SJCRH30 (cell line): Measurements from ENCODE around the gene P2RY2. TPM values are rescaled to one million over a fixed set of nuclear protein-coding genes. Genes with fewer than 3 reads are reported as not detected.
"Not testable (repeated sequence)": the region's sequence is repeated elsewhere in the genome, so short reads cannot be mapped to it uniquely, and the experiment has no call there.

Experiments used
- DNase-seq, 2 experiments: peaks; one replicate each; pipeline ENCODE4 v3.0.0-alpha.2; 2015 to 2020
- H3K27ac ChIP-seq: fragments of 250-450 bp; sonication (Bioruptor Pico); 2 replicates; pipeline ENCODE4 v1.5.1; 2020; ENCODE audit warnings: mild to moderate bottlenecking, moderate library complexity
- H3K27me3 ChIP-seq: fragments of 250-450 bp; sonication (Bioruptor Pico); 2 replicates; pipeline ENCODE4 v1.5.1; 2020; ENCODE audit warnings: mild to moderate bottlenecking, moderate library complexity
- H3K36me3 ChIP-seq: fragments of 250-450 bp; sonication (Bioruptor Pico); 2 replicates; pipeline ENCODE4 v1.5.1; 2020; ENCODE audit warnings: mild to moderate bottlenecking, moderate library complexity
- H3K4me1 ChIP-seq: fragments of 250-450 bp; sonication (Bioruptor Pico); 2 replicates; pipeline ENCODE4 v1.5.1; 2020; ENCODE audit warnings: mild to moderate bottlenecking, moderate library complexity
- H3K4me3 ChIP-seq: fragments of 250-450 bp; sonication (Bioruptor Pico); 2 replicates; pipeline ENCODE4 v1.5.1; 2020; ENCODE audit warnings: mild to moderate bottlenecking, moderate library complexity
- H3K9me3 ChIP-seq: fragments of 250-450 bp; sonication (Bioruptor Pico); replicated peaks from 2 replicates; pipeline ENCODE4 v1.5.1; 2020; ENCODE audit warnings: mild to moderate bottlenecking, moderate library complexity
- total RNA-seq: library from RNA; depleted of rRNA; stranded (reverse); fragments of >200 nt; shearing (Covaris generic); gene quantifications from 2 replicates; pipeline ENCODE4 v1.2.3, GENCODE V29; 2014

P2RY2 gene
- total RNA-seq, 1 experiment from 2014 or later: not detected

- Histone ChIP-seq H3K4me1 (peaks cover 22% of the 10 kb centered on the region), H3K27ac (peak overlapping the region; percentile 53), H3K4me3 (no peak overlapping the region), H3K27me3 (no peaks in the 10 kb centered on the region), H3K36me3 (no peaks in the 10 kb centered on the region), H3K9me3 (no peaks in the 10 kb centered on the region)
- DNase-seq: peak; percentile 71 to 84
These were observed 48.6 kb downstream of the P2RY2 start for GRCh38 chr11:73266646-73267020.

- Histone ChIP-seq H3K27ac (peak overlapping the region; percentile 53; the same call in 1 of the 2 replicates), H3K27me3 (no peaks in the 10 kb centered on the region), H3K9me3 (no peaks in the 10 kb centered on the region), H3K4me3 (no peak overlapping the region), H3K4me1 (peaks cover 28% of the 10 kb centered on the region), H3K36me3 (no peaks in the 10 kb centered on the region)
- DNase-seq: no peak
These were observed 49.2 kb downstream of the P2RY2 start for GRCh38 chr11:73267122-73267846.

- Histone ChIP-seq H3K4me1 (peaks cover 28% of the 10 kb centered on the region), H3K4me3 (no peak overlapping the region), H3K27me3 (no peaks in the 10 kb centered on the region), H3K9me3 (no peaks in the 10 kb centered on the region), H3K27ac (no peak overlapping the region), H3K36me3 (no peaks in the 10 kb centered on the region)
- DNase-seq: no peak
These were observed 49.9 kb downstream of the P2RY2 start for GRCh38 chr11:73267906-73268540.

GRCh38 chr11:73268671-73269271 lies 50.7 kb downstream of the P2RY2 start:
- Histone ChIP-seq H3K4me1 (peaks cover 31% of the 10 kb centered on the region), H3K4me3 (no peak overlapping the region), H3K27me3 (no peaks in the 10 kb centered on the region), H3K36me3 (no peaks in the 10 kb centered on the region), H3K9me3 (no peaks in the 10 kb centered on the region), H3K27ac (no peak overlapping the region)
- no peak for DNase-seq

- no peak overlapping the region for H3K4me3 ChIP-seq
- H3K4me1 ChIP-seq: peaks cover 31% of the 10 kb centered on the region
- H3K9me3 ChIP-seq: no peaks in the 10 kb centered on the region
- no peak for DNase-seq
- H3K27me3 ChIP-seq: no peaks in the 10 kb centered on the region
- H3K27ac ChIP-seq: no peak overlapping the region
- no peaks in the 10 kb centered on the region for H3K36me3 ChIP-seq
These were observed 51.5 kb downstream of the P2RY2 start for GRCh38 chr11:73269459-73270015.

GRCh38 chr11:73270016-73270854 lies 52.2 kb downstream of the P2RY2 start:
- DNase-seq: no peak
- Histone ChIP-seq H3K27ac (no peak overlapping the region), H3K9me3 (no peaks in the 10 kb centered on the region), H3K4me1 (peaks cover 31% of the 10 kb centered on the region), H3K36me3 (no peaks in the 10 kb centered on the region), H3K4me3 (no peak overlapping the region), H3K27me3 (no peaks in the 10 kb centered on the region)

GRCh38 chr11:73270855-73271477 lies 52.9 kb downstream of the P2RY2 start:
- Histone ChIP-seq H3K27ac (no peak overlapping the region), H3K4me3 (no peak overlapping the region), H3K9me3 (no peaks in the 10 kb centered on the region), H3K4me1 (peaks cover 27% of the 10 kb centered on the region), H3K36me3 (no peaks in the 10 kb centered on the region), H3K27me3 (no peaks in the 10 kb centered on the region)
- DNase-seq: no peak

- H3K4me3 ChIP-seq, H3K36me3 ChIP-seq, DNase-seq, H3K9me3 ChIP-seq, H3K27me3 ChIP-seq, H3K27ac ChIP-seq: not testable (repeated sequence)
- H3K4me1 ChIP-seq: peaks cover 22% of the 10 kb centered on the region
These were observed 53.4 kb downstream of the P2RY2 start for GRCh38 chr11:73271478-73271865.

GRCh38 chr11:73271936-73272679 lies 54.0 kb downstream of the P2RY2 start, which contains the start of gene P2RY6:
TSS of gene P2RY6 (plus strand) at chr11:73272338. CDS start at chr11:73296519, 24,181 bp downstream.
- no peaks in the 10 kb centered on the region for H3K27me3 ChIP-seq
- H3K9me3 ChIP-seq: no peaks in the 10 kb centered on the region
- H3K36me3 ChIP-seq: no peaks in the 10 kb centered on the region
- no peak within 1 kb of the TSS for H3K4me3 ChIP-seq
- peaks cover 16% of the 10 kb centered on the region for H3K4me1 ChIP-seq
- no peak within 1 kb of the TSS for H3K27ac ChIP-seq
- DNase-seq: peak; percentile 51 to 71

- DNase-seq: no peak
- Histone ChIP-seq H3K36me3 (no peaks in the 10 kb centered on the region), H3K9me3 (no peaks in the 10 kb centered on the region), H3K4me1 (peaks cover 12% of the 10 kb centered on the region), H3K27ac (no peak overlapping the region), H3K4me3 (no peak overlapping the region), H3K27me3 (no peaks in the 10 kb centered on the region)
These were observed 54.6 kb downstream of the P2RY2 start for GRCh38 chr11:73272680-73273038.

GRCh38 chr11:73273222-73273895 lies 55.3 kb downstream of the P2RY2 start:
- H3K9me3 ChIP-seq: no peaks in the 10 kb centered on the region
- peaks cover 12% of the 10 kb centered on the region for H3K4me1 ChIP-seq
- DNase-seq: peak in 1 of 2 experiments; percentile 53
- H3K36me3 ChIP-seq: no peaks in the 10 kb centered on the region
- no peak overlapping the region for H3K4me3 ChIP-seq
- H3K27me3 ChIP-seq: no peaks in the 10 kb centered on the region
- H3K27ac ChIP-seq: no peak overlapping the region

- DNase-seq, H3K4me3 ChIP-seq, H3K36me3 ChIP-seq, H3K27me3 ChIP-seq, H3K9me3 ChIP-seq, H3K27ac ChIP-seq: not testable (repeated sequence)
- peaks cover 12% of the 10 kb centered on the region for H3K4me1 ChIP-seq
These were observed 56.1 kb downstream of the P2RY2 start for GRCh38 chr11:73274191-73274590.

- H3K4me3 ChIP-seq: no peak overlapping the region
- H3K9me3 ChIP-seq: no peaks in the 10 kb centered on the region
- no peak for DNase-seq
- no peaks in the 10 kb centered on the region for H3K27me3 ChIP-seq
- H3K36me3 ChIP-seq: no peaks in the 10 kb centered on the region
- H3K27ac ChIP-seq: no peak overlapping the region
- peaks cover 12% of the 10 kb centered on the region for H3K4me1 ChIP-seq
These were observed 56.8 kb downstream of the P2RY2 start for GRCh38 chr11:73274722-73275380.
